AG10803 (cell line): ENCODE data around the gene KCNMA1.
A peak's percentile ranks its signal among the peaks of the same experiment; 100 is the strongest.

Experiments used
- DNase-seq: peaks from one replicate; pipeline ENCODE4 v3.0.0; 2010; ENCODE audit warnings: low read depth
- H3K4me3 ChIP-seq: 2 replicates; pipeline ENCODE4 v1.5.1; 2011; ENCODE audit warnings: mild to moderate bottlenecking, low read length, control low read depth
- TF ChIP-seq, protein P1 (sequence below): conservative IDR thresholded peaks from 2 replicates; pipeline ENCODE4 v1.5.1; 2011; ENCODE audit warnings: mild to moderate bottlenecking, low read length, control low read depth, inconsistent platforms

The KCNMA1 gene

DNA sequence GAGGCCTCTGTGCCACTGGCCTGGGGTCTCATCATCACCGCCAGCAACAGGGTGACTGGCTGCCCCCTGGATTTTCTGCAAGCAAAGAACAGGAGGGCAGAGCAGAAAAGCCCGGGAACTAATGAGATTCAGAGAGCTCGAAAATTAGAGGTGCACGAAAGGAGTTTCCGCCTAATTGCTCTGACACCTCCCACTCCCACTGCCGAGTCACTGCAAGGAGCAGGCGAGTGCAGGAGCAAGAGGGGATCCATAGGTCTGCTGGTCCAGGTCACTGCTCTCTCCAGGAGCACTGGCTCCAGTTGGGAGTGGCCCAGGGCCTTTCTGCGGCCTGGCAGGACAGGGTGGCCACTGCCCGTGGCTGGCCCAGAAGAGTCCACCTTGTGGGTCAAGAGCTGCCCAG, 276.2 kb downstream of the KCNMA1 start:
- DNase-seq: no peak
- no peak overlapping the region for H3K4me3 ChIP-seq
- TF ChIP-seq, protein P1, sequence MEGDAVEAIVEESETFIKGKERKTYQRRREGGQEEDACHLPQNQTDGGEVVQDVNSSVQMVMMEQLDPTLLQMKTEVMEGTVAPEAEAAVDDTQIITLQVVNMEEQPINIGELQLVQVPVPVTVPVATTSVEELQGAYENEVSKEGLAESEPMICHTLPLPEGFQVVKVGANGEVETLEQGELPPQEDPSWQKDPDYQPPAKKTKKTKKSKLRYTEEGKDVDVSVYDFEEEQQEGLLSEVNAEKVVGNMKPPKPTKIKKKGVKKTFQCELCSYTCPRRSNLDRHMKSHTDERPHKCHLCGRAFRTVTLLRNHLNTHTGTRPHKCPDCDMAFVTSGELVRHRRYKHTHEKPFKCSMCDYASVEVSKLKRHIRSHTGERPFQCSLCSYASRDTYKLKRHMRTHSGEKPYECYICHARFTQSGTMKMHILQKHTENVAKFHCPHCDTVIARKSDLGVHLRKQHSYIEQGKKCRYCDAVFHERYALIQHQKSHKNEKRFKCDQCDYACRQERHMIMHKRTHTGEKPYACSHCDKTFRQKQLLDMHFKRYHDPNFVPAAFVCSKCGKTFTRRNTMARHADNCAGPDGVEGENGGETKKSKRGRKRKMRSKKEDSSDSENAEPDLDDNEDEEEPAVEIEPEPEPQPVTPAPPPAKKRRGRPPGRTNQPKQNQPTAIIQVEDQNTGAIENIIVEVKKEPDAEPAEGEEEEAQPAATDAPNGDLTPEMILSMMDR: no peak

DNA sequence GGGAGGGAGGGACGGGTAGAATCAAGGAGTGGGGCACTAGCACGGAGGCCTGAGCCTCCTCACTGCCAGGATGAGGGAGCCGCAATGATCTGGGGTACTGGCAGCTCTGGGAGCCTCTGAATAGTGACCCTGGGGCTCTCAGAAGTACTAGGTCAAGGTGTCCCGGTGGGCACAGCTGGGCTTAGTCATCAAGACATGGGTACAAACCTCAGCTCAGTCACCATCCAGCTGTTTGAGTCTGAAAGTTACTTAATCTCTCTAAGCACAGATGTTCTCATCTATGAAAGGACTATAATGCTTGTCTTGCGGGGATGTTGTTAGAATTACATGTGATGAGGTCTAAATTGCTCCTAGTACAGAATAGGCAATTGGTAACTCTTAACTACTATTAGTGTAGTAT, 276.8 kb downstream of the KCNMA1 start:
- DNase-seq: no peak
- TF ChIP-seq, protein P1: no peak
- no peak overlapping the region for H3K4me3 ChIP-seq

DNA sequence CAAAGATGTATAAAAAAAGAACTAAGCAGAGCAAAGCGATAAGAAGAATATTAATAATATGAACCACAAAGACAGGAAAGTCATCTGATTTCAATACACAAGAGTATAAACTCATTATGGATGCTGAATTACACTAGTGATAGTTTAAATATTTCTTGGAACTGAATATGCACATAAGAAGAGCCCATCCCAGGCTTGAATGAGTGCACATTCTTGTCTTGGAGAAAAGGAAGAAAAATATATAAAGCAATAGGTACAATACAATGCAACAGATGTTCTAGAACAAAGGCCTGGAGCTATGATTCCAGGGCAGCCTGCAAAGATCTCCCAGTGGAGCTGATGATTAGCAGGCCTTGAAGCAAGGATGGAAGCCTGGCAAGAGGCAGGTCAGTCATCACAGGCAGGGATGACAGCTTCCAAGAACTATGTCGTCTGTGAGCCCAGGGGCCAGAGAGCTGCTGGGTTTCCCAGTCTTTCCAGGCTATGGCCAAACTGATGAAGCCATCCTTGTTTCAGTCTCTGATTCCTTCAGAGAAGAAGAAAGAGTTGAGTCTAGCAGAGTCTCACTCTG, 277.6 kb downstream of the KCNMA1 start:
- H3K4me3 ChIP-seq: no peak overlapping the region
- DNase-seq: peak; percentile 50
- TF ChIP-seq, protein P1: no peak

DNA sequence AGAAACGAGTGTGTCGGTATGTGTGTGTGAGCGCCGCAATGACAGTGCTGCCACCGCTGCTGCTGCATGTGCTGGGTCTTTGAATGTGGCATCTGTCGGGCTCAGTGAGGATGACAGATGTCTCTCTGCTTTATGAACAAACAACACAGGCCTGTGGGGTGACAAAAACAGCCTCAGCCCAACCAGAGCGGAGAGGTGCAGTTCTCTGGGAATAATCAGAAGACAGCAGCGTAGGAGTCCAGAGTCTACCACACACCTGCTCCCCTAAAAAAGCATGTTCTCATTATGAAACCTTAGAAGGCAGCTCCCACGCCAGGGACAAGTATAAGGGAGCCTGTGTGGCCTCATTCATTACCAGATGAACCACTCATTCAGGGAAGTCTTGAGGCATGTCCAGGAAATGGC, 278.3 kb downstream of the KCNMA1 start:
- TF ChIP-seq, protein P1: no peak
- DNase-seq: no peak
- H3K4me3 ChIP-seq: no peak overlapping the region

DNA sequence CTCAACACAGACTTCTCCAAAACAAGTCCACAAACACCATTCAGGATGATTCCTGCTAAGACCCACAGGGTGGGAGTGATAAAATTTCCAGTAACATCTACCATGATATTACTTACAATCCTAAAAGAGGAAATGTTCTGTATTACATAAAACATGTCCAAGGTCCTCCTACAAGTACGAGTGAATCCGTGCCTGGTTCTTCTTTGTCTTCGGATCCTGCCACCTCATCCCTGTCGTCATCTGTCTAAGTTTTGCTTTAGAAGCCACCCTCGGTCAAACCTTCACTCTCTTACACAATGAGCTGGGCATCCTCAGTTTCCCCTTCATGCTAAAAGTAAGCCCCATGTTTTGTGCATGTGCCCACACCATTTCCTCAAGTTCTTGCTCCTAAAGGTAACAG, 279.0 kb downstream of the KCNMA1 start:
- TF ChIP-seq, protein P1: no peak
- H3K4me3 ChIP-seq: no peak overlapping the region
- no peak for DNase-seq

DNA sequence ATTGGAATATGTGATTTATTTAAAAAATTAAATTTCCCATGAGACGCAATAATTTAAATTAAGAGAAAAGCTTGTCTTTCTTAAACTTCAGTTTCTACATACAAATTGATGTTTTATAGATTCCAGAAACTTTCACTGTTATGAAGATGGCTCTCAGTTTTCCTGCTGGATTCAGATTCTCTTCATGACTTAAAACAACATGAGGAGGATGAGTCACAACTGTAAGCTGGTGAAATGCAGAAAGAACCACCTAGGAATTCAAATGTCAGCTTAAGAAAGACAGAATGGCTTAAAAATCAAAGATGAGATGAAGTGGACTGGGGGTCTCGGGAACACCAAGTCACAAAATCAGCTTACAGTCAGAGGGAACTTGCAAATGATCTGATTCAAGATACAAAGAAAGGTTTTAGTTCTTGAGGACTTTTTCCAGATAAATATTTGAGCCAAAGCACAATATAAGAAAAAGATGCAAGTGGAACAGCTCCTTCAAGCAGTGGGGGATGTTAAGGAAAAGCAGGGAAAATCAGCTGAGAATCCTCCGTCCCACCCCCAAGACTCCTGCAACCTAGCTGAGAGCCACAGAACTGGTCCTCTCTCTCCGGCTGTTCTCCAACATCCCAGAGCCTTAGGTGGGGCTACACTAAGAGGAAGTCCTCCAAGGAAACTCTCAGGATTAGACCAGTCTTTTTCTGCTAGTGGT, 279.8 kb downstream of the KCNMA1 start:
- DNase-seq: peak; percentile 70
- no peak overlapping the region for H3K4me3 ChIP-seq
- TF ChIP-seq, protein P1: no peak

DNA sequence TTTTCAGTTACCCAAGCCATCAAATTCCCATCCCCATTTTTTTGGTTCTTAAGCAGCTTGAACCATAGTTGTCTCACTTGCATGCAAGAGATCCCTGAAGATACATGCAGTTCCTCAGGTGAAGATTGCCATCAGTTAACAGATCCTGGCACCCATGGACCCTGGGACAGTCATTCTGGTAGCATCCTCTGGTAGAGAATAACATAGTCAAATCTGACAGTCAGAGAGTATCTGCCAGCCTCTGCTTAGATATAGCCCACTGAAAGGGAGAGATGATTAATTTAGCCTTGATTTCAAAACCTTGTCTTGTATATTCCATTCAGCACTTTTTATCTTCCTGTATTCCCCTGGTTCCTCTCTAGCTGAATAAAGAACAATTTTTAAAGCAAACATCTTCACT, 280.4 kb downstream of the KCNMA1 start:
- H3K4me3 ChIP-seq: no peak overlapping the region
- no peak for DNase-seq
- TF ChIP-seq, protein P1: no peak
